Measurements from ENCODE around the gene ERF.

- TF ChIP-seq POLR2A (IDR thresholded peaks at IDR 0.05; ENCODE audit: low read depth, low read length) (no peak), POLR2AphosphoS5 (IDR thresholded peaks at IDR 0.05; ENCODE audit: low read depth, low read length) (no peak; the same call in 1 of the 2 replicates), TAF1 (IDR thresholded peaks at IDR 0.05; ENCODE audit: low read depth, low read length) (no peak)
Measured at GRCh38 chr19:42250666-42251531, 4.0 kb downstream of the ERF start.
